ENCODE measurements around the gene ITPR2.

GRCh38 chr12:26374934-26375680, 457.9 kb downstream of the ITPR2 start:
- no peak for TF ChIP-seq CTCF (conservative IDR thresholded peaks at IDR 0.05; ENCODE audit: low read length)
- no peak for TF ChIP-seq EZH2phosphoT487 (IDR thresholded peaks at IDR 0.05; ENCODE audit: borderline replicate concordance, low read depth, low read length)
